Measurements from ENCODE around the gene METAP1.
"Not testable (repeated sequence)": the region's sequence is repeated elsewhere in the genome, so short reads cannot be mapped to it uniquely, and the experiment has no call there.

METAP1 gene

DNA sequence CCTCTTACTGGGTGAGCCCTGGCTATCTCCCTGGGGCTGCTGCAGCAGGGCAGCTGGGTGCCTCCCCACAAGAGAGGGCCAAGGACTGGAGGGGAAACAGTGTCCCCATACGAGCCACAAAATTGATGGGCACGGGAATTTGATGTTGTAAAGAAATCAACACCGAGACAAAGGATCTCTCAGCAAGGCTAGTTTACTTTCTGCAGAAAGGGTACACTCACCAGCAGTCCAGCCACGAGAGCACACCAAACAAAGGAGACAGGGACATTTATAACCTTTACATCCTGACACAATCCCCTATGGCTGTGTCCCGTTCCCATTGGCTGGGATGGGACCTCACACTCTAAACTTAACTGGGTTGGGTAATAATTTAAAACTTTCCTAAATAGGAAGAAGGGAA is 25.9 kb downstream of the METAP1 start:
- no peak overlapping the region for H3K4me3 ChIP-seq (ENCODE audit: low read depth, low read length)
- TF ChIP-seq, protein P1, sequence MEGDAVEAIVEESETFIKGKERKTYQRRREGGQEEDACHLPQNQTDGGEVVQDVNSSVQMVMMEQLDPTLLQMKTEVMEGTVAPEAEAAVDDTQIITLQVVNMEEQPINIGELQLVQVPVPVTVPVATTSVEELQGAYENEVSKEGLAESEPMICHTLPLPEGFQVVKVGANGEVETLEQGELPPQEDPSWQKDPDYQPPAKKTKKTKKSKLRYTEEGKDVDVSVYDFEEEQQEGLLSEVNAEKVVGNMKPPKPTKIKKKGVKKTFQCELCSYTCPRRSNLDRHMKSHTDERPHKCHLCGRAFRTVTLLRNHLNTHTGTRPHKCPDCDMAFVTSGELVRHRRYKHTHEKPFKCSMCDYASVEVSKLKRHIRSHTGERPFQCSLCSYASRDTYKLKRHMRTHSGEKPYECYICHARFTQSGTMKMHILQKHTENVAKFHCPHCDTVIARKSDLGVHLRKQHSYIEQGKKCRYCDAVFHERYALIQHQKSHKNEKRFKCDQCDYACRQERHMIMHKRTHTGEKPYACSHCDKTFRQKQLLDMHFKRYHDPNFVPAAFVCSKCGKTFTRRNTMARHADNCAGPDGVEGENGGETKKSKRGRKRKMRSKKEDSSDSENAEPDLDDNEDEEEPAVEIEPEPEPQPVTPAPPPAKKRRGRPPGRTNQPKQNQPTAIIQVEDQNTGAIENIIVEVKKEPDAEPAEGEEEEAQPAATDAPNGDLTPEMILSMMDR (IDR thresholded peaks at IDR 0.05; ENCODE audit: low read depth, low read length): no peak

DNA sequence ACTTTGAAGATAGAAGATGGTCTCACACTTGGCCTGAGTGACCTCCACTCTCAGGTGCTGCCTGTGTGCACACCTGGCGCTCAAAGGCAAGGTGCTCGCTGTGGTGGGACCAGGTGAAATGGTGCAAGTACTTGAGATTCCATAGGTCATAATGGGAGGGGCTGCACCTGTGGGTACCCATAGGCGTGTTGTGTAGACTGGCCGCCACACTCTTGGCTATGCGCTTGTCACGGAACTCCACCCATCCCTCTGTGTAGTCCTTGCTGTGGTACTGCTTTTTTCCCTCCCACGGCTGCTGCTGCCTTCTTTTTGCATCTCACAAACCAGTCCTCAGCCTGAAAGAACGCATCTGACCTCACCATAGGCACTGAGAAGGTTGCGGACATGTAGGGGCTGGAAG is 27.0 kb downstream of the METAP1 start:
- TF ChIP-seq, protein P1 (IDR thresholded peaks at IDR 0.05; ENCODE audit: low read depth, low read length): no peak
- H3K4me3 ChIP-seq (ENCODE audit: low read depth, low read length): peak overlapping the region; percentile 37

DNA sequence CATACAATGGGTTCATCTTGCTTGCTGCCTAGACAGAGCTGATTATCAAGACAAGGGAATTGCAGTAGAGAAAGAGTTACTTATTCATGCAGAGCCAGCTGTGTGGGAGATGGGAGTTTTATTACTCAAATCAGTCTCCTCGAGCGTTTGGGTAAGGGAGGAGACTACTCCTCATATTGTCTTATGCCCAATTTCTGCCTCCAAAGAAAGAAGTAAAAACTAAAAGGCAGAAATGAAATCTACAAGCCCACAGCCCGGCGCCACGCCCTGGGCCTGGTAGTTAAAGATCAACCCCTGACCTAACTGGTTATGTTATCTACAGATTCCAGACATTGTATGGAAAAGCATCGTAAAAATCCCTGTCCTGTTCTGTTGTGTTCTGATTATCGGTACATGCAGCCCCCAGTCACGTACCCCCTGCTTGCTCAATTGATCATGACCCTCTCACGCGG is 28.3 kb downstream of the METAP1 start:
- H3K4me3 ChIP-seq (ENCODE audit: low read depth, low read length): not testable (repeated sequence)

DNA sequence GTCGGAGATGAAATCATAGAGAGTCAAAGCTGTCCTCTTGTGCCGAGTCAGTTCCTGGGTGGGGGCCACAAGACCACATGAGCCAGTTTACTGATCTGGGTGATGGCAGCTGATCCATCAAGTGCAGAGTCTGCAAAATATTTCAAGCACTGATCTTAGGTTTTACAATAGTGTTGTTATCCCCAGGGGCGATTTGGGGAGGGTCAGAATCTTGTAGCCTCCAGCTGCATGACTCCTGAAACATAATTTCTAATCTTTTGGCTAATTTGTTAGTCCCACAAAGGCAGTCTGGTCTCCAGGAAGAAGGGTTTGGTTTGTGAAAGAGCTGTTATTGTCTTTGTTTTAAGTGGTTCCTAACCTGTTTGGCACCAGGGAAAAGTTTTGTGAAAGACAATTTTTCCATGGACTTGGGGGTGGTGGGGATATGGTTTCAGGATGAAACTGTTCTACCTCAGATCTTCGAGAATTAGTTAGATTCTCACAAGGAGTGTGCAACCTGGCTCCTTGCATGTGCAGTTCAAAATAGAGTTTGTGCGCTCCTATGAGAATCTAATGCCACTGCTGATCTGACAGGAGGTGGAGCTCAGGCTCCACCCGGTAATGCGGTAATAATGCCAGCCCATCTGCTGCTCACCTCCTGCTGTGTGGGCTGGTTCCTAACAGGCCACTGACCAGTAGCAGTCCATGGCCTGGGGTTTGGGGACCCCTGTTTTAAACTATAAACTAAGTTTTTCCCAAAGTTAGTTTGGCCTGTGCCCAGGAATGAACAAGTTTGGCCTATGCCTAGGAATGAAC is 29.2 kb downstream of the METAP1 start:
- no peak overlapping the region for H3K4me3 ChIP-seq (ENCODE audit: low read depth, low read length)
- TF ChIP-seq, protein P1 (IDR thresholded peaks at IDR 0.05; ENCODE audit: low read depth, low read length): no peak

DNA sequence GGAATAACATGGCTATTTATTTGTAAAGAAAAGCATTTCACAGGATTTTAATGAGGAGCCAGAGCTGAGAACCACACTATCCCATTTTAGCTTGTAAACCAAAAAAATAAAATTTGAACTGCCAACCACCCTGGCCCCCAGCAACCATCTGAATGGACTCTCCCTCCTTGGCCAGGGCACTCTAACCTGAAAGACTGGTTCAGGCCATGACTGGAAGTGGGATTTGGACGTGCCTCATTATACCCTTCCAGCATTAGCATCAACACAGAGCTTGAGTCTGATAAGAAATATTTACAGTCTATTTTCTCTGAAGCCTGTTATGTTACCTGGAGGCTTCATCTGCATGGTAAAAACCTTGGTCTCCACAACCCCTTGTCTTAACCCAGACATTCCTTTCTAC is 30.0 kb downstream of the METAP1 start:
- TF ChIP-seq, protein P1 (IDR thresholded peaks at IDR 0.05; ENCODE audit: low read depth, low read length): no peak

DNA sequence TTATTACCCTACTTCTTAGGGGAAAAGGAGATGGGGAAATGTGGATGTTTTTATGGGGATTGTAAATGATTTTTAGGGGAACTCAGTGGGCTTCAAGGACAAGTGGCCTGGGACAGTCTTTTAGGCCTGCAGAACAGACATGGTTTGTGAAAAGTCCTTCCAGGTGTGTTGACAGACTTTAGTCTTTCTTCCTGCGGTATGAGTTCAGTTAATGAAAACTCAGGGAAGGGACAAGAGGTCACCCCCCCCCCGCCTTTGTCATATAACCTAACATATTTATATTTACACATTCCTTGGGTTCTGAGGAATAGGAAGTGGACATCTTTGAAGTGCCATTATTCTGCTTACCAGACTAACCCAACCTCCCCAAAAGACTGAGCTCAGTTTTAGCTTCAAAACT is 31.8 kb downstream of the METAP1 start:
- TF ChIP-seq, protein P1 (IDR thresholded peaks at IDR 0.05; ENCODE audit: low read depth, low read length): no peak
- H3K4me3 ChIP-seq (ENCODE audit: low read depth, low read length): no peak overlapping the region

More for the DNA sequence above, 30.0 kb downstream of the METAP1 start:
- no peak overlapping the region for H3K4me3 ChIP-seq (ENCODE audit: low read depth, low read length)

DNA sequence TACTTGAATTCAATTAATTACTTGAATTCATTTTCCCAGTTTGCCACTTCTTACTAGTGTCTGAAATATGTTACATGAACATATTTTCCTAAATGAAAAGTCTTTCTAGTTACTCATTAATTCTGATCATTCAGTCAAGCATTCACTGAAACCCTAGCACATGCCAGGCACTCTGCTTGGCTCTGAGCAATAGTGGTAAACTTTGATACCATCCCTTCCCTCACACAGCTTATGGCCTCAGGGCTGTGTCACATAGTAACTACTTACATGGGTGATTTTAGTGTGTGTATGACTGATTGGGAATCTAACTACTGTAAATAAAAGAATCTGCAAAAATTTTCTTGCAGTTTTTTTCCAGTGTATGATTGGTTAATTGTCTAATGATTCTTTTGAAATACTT is 32.7 kb downstream of the METAP1 start:
- TF ChIP-seq, protein P1 (IDR thresholded peaks at IDR 0.05; ENCODE audit: low read depth, low read length): no peak
- H3K4me3 ChIP-seq (ENCODE audit: low read depth, low read length): no peak overlapping the region
